AG09319 (cell line): ENCODE results near the gene SLC7A6.

Source experiments
- DNase-seq: peaks from one replicate; pipeline ENCODE4 v3.0.0-alpha.2; 2010; ENCODE audit warnings: low read depth; ENCODE audit errors: extremely low read depth
- TF ChIP-seq, protein P1 (sequence below): IDR thresholded peaks from 2 replicates; pipeline ENCODE4 v1.5.1; 2011; ENCODE audit warnings: low read depth, mild to moderate bottlenecking, inconsistent platforms, low read length, moderate library complexity

Gene SLC7A6

DNA sequence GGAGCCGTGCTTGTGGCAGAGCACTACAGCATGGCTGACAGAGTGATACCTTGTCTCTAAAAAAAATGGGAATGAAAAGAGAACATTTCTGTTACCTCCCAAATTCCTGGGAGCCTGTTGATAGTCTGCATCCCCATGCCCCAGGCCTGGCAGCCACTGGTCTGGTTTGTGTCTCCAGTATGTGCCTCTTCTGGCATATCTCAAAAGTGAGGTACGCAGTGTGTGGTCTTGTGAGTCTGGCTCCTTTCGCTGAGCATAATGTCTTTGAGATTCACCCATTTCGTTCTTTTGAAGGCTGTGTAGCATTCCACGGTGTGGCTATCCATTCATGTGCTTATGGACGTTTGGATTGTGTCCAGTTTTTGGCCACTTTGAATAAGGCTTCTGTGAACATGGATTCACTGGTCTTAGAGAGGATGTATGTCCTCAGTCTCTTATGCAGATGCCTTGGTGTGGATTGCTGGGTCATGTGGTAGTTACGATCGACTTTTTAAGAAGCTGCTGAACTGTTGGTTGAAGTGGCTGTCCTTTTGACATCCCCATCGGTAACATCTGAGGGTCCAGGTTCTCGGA lies 85.6 kb downstream of the SLC7A6 start:
- no peak for DNase-seq
- TF ChIP-seq, protein P1, sequence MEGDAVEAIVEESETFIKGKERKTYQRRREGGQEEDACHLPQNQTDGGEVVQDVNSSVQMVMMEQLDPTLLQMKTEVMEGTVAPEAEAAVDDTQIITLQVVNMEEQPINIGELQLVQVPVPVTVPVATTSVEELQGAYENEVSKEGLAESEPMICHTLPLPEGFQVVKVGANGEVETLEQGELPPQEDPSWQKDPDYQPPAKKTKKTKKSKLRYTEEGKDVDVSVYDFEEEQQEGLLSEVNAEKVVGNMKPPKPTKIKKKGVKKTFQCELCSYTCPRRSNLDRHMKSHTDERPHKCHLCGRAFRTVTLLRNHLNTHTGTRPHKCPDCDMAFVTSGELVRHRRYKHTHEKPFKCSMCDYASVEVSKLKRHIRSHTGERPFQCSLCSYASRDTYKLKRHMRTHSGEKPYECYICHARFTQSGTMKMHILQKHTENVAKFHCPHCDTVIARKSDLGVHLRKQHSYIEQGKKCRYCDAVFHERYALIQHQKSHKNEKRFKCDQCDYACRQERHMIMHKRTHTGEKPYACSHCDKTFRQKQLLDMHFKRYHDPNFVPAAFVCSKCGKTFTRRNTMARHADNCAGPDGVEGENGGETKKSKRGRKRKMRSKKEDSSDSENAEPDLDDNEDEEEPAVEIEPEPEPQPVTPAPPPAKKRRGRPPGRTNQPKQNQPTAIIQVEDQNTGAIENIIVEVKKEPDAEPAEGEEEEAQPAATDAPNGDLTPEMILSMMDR, result no peak

- no peak for DNase-seq
- TF ChIP-seq, protein P1, result no peak
Observed at GRCh38 chr16:68350813-68351350, 86.6 kb downstream of the SLC7A6 start.
